H1 (cell line): ENCODE measurements around the gene CD4. TPM values are rescaled to one million over a fixed set of nuclear protein-coding genes. Genes with fewer than 3 reads are reported as not detected.

Source experiments
- CHD2 ChIP-seq: IDR thresholded peaks from 2 replicates; pipeline ENCODE4 v1.6.1; 2012; ENCODE audit warnings: low read length, improper control_type of control experiment
- HDAC2 ChIP-seq, 2 experiments: fragments of 300-600 bp in 1 of 2; sonication (generic) in 1 of 2; IDR thresholded peaks; 2 replicates each; pipeline ENCODE4 v1.6.1; 2011 to 2012; ENCODE audit warnings: low read depth in 2 of 2, low read length in 2 of 2, mild to moderate bottlenecking in 2 of 2, moderate library complexity in 2 of 2, borderline replicate concordance in 1 of 2, inconsistent platforms in 1 of 2
- MAFK ChIP-seq: IDR thresholded peaks from 2 replicates; pipeline ENCODE4 v1.6.1; 2012; ENCODE audit warnings: low read depth, mild to moderate bottlenecking, improper control_type of control experiment, low read length
- POLR2A ChIP-seq, 2 experiments: IDR thresholded peaks; 1 replicate in 1 of 2; 2 replicates in 1 of 2; pipeline ENCODE4 v1.6.1; 2011; ENCODE audit warnings: low read depth in 2 of 2, low read length in 2 of 2, mild to moderate bottlenecking in 2 of 2; ENCODE audit errors: control extremely low read depth in 1 of 2
- TEAD4 ChIP-seq: IDR thresholded peaks from 2 replicates; pipeline ENCODE4 v1.6.1; 2012; ENCODE audit warnings: low read depth, low read length, inconsistent platforms, mixed read lengths
- polyA plus RNA-seq, 7 experiments: library from polyadenylated mRNA; depleted of rRNA in 3 of 7; stranded (reverse) in 5 of 7; unstranded in 2 of 7; fragments of >200 nt in 5 of 7; fragments of 200-250 nt in 2 of 7; gene quantifications; 1 replicate in 5 of 7; 2 replicates in 1 of 7; 4 replicates in 1 of 7; pipeline versions ENCODE4 v1.2.1 to v1.2.3, GENCODE V29; 2011 to 2013; ENCODE audit warnings: missing spikeins in 2 of 7, mixed read lengths in 2 of 7
- total RNA-seq: library from RNA; stranded (reverse); fragmentation: NEBNext Ultra II Directional; extraction: Animal tissue kit (Norgen Biotek cat#: 25700); gene quantifications from 2 replicates; pipeline ENCODE4 v1.2.1, GENCODE V29; 2021
- TF ChIP-seq, protein P1 (sequence below): fragments of 300-600 bp; sonication (generic); IDR thresholded peaks from 2 replicates; pipeline ENCODE4 v1.7.1; 2012; ENCODE audit warnings: low read length, moderate library complexity, mild to moderate bottlenecking, inconsistent platforms; ENCODE audit not compliant: insufficient replicate concordance

The CD4 gene
- total and polyA plus RNA-seq, 2 of the 8 experiments (the other 6 are each of a cell fraction or from before 2014, with no cell fraction given) = 3.4 to 5.1 TPM

DNA sequence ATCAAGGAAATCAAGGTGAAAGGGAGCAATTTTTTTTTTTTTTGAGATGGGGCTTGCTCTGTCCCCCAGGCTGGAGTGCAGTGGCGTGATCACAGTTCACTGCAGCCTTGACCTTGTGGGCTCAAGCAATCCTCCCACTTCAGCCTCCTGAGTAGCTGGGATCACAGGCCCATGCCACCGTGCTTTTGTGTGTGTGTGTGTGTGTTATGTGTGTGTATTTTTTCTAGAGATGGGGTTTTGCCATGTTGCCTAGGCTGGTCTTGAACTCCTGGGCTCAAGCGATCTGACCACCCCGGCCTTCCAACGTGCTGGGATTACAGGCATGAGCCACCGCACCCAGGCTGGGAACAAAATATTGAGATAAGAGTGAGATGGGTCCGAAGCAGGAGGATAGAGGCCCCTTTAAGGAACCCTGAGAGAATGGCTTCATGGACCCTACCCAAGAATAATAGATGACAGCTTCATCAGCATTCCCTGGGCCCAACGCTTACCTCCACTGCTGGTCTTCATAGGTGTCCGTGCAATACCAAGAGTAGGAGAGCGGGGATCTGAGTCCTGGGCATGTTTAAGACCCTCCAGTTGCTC, 60.7 kb downstream of the CD4 start (continued):
- TF ChIP-seq, protein P1, sequence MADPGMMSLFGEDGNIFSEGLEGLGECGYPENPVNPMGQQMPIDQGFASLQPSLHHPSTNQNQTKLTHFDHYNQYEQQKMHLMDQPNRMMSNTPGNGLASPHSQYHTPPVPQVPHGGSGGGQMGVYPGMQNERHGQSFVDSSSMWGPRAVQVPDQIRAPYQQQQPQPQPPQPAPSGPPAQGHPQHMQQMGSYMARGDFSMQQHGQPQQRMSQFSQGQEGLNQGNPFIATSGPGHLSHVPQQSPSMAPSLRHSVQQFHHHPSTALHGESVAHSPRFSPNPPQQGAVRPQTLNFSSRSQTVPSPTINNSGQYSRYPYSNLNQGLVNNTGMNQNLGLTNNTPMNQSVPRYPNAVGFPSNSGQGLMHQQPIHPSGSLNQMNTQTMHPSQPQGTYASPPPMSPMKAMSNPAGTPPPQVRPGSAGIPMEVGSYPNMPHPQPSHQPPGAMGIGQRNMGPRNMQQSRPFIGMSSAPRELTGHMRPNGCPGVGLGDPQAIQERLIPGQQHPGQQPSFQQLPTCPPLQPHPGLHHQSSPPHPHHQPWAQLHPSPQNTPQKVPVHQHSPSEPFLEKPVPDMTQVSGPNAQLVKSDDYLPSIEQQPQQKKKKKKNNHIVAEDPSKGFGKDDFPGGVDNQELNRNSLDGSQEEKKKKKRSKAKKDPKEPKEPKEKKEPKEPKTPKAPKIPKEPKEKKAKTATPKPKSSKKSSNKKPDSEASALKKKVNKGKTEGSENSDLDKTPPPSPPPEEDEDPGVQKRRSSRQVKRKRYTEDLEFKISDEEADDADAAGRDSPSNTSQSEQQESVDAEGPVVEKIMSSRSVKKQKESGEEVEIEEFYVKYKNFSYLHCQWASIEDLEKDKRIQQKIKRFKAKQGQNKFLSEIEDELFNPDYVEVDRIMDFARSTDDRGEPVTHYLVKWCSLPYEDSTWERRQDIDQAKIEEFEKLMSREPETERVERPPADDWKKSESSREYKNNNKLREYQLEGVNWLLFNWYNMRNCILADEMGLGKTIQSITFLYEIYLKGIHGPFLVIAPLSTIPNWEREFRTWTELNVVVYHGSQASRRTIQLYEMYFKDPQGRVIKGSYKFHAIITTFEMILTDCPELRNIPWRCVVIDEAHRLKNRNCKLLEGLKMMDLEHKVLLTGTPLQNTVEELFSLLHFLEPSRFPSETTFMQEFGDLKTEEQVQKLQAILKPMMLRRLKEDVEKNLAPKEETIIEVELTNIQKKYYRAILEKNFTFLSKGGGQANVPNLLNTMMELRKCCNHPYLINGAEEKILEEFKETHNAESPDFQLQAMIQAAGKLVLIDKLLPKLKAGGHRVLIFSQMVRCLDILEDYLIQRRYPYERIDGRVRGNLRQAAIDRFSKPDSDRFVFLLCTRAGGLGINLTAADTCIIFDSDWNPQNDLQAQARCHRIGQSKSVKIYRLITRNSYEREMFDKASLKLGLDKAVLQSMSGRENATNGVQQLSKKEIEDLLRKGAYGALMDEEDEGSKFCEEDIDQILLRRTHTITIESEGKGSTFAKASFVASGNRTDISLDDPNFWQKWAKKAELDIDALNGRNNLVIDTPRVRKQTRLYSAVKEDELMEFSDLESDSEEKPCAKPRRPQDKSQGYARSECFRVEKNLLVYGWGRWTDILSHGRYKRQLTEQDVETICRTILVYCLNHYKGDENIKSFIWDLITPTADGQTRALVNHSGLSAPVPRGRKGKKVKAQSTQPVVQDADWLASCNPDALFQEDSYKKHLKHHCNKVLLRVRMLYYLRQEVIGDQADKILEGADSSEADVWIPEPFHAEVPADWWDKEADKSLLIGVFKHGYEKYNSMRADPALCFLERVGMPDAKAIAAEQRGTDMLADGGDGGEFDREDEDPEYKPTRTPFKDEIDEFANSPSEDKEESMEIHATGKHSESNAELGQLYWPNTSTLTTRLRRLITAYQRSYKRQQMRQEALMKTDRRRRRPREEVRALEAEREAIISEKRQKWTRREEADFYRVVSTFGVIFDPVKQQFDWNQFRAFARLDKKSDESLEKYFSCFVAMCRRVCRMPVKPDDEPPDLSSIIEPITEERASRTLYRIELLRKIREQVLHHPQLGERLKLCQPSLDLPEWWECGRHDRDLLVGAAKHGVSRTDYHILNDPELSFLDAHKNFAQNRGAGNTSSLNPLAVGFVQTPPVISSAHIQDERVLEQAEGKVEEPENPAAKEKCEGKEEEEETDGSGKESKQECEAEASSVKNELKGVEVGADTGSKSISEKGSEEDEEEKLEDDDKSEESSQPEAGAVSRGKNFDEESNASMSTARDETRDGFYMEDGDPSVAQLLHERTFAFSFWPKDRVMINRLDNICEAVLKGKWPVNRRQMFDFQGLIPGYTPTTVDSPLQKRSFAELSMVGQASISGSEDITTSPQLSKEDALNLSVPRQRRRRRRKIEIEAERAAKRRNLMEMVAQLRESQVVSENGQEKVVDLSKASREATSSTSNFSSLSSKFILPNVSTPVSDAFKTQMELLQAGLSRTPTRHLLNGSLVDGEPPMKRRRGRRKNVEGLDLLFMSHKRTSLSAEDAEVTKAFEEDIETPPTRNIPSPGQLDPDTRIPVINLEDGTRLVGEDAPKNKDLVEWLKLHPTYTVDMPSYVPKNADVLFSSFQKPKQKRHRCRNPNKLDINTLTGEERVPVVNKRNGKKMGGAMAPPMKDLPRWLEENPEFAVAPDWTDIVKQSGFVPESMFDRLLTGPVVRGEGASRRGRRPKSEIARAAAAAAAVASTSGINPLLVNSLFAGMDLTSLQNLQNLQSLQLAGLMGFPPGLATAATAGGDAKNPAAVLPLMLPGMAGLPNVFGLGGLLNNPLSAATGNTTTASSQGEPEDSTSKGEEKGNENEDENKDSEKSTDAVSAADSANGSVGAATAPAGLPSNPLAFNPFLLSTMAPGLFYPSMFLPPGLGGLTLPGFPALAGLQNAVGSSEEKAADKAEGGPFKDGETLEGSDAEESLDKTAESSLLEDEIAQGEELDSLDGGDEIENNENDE = no peak
- no peak for TF ChIP-seq MAFK
- no peak for TF ChIP-seq POLR2A (IDR thresholded peaks at IDR 0.05; ENCODE audit: control extremely low read depth in 1 of 2, low read depth in 2 of 2, low read length in 2 of 2)
- TF ChIP-seq CHD2 = no peak
- TF ChIP-seq TEAD4 = no peak
- TF ChIP-seq HDAC2 (IDR thresholded peaks at IDR 0.05; ENCODE audit: borderline replicate concordance in 1 of 2, low read depth in 2 of 2, low read length in 2 of 2) = no peak
